ENCODE data around the gene RER1. TPM values are rescaled to one million over a fixed set of nuclear protein-coding genes. Genes with fewer than 3 reads are reported as not detected.

Gene RER1
- total RNA-seq, 1 donor from 2014 or later = 197 TPM

GRCh38 chr1:2441746-2442145 lies 50.1 kb downstream of the RER1 start:
- Histone ChIP-seq H3K27me3 (ENCODE audit: insufficient read depth, low read length) (peaks cover 3% of the 10 kb centered on the region), H3K9ac (ENCODE audit: low read length) (no peak overlapping the region), H3K4me2 (ENCODE audit: low read length) (no peak overlapping the region), H3K79me2 (ENCODE audit: insufficient read depth, low read length) (no peaks in the 10 kb centered on the region), H4K20me1 (ENCODE audit: insufficient read depth, low read length) (no peaks in the 10 kb centered on the region), H3K27ac (ENCODE audit: low read depth, low read length) (no peak overlapping the region), H2AFZ (ENCODE audit: low read depth, low read length) (no peak overlapping the region), H3K9me3 (ENCODE audit: insufficient read depth, low read depth, low read length) (no peaks in the 10 kb centered on the region), H3K4me3 (ENCODE audit: insufficient read depth, low read depth, low read length) (no peak overlapping the region), H3K4me1 (ENCODE audit: insufficient read depth, low read length) (peaks cover 18% of the 10 kb centered on the region), H3K36me3 (ENCODE audit: insufficient read depth, low read length) (no peaks in the 10 kb centered on the region)
- Mint-ChIP-seq H3K27me3 (ENCODE audit: low read depth, unreplicated experiment) (peaks cover 25% of the 10 kb centered on the region), H3K27ac (ENCODE audit: unreplicated experiment) (no peak overlapping the region), H3K9me3 (ENCODE audit: unreplicated experiment) (no peaks in the 10 kb centered on the region), H3K4me1 (ENCODE audit: low read depth, unreplicated experiment) (peaks cover 4% of the 10 kb centered on the region), H3K36me3 (ENCODE audit: low read depth, unreplicated experiment) (no peaks in the 10 kb centered on the region), H3K4me3 (ENCODE audit: unreplicated experiment) (no peak overlapping the region)
- FAIRE-seq (no peak), DNase-seq (ENCODE audit: low read depth) (no peak)
- no peak for TF ChIP-seq EZH2 (IDR thresholded peaks at IDR 0.05; ENCODE audit: insufficient read depth, low read length)
- TF ChIP-seq, protein P1, sequence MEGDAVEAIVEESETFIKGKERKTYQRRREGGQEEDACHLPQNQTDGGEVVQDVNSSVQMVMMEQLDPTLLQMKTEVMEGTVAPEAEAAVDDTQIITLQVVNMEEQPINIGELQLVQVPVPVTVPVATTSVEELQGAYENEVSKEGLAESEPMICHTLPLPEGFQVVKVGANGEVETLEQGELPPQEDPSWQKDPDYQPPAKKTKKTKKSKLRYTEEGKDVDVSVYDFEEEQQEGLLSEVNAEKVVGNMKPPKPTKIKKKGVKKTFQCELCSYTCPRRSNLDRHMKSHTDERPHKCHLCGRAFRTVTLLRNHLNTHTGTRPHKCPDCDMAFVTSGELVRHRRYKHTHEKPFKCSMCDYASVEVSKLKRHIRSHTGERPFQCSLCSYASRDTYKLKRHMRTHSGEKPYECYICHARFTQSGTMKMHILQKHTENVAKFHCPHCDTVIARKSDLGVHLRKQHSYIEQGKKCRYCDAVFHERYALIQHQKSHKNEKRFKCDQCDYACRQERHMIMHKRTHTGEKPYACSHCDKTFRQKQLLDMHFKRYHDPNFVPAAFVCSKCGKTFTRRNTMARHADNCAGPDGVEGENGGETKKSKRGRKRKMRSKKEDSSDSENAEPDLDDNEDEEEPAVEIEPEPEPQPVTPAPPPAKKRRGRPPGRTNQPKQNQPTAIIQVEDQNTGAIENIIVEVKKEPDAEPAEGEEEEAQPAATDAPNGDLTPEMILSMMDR (IDR thresholded peaks at IDR 0.05; ENCODE audit: insufficient read depth, low read depth, low read length) = no peak

DNA sequence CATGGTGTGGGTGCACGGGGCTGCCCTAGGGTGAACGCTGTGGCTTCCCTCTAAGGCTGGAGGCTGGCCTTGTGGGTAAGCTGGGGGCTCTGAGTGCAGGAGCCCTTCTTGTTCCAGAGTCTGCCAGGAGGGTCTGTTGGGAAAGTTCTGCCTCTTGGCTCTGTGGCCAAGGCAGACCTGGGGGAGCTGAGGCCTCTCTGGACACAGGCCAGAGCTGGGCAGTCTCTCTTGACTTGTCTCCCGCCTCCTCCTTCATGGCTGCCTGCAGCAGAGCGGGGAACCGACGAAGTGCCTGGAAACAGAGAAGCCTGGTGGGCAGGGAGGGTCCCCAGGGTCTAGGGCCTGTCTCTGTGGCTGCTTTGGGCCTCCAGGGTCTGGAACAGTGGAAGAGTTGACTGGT lies 51.0 kb downstream of the RER1 start:
- Histone ChIP-seq H3K27ac (ENCODE audit: low read depth, low read length) (no peak overlapping the region), H3K9ac (ENCODE audit: low read length) (no peak overlapping the region), H3K4me3 (ENCODE audit: insufficient read depth, low read depth, low read length) (no peak overlapping the region), H3K79me2 (ENCODE audit: insufficient read depth, low read length) (no peaks in the 10 kb centered on the region), H3K36me3 (ENCODE audit: insufficient read depth, low read length) (no peaks in the 10 kb centered on the region), H3K27me3 (ENCODE audit: insufficient read depth, low read length) (peaks cover 3% of the 10 kb centered on the region), H3K4me2 (ENCODE audit: low read length) (no peak overlapping the region), H4K20me1 (ENCODE audit: insufficient read depth, low read length) (no peaks in the 10 kb centered on the region), H3K4me1 (ENCODE audit: insufficient read depth, low read length) (peaks cover 27% of the 10 kb centered on the region), H2AFZ (ENCODE audit: low read depth, low read length) (no peak overlapping the region), H3K9me3 (ENCODE audit: insufficient read depth, low read depth, low read length) (no peaks in the 10 kb centered on the region)
- Mint-ChIP-seq H3K27ac (ENCODE audit: unreplicated experiment) (no peak overlapping the region), H3K36me3 (ENCODE audit: low read depth, unreplicated experiment) (no peaks in the 10 kb centered on the region), H3K4me3 (ENCODE audit: unreplicated experiment) (peak overlapping the region; percentile 60), H3K27me3 (ENCODE audit: low read depth, unreplicated experiment) (peaks cover 19% of the 10 kb centered on the region), H3K9me3 (ENCODE audit: unreplicated experiment) (no peaks in the 10 kb centered on the region), H3K4me1 (ENCODE audit: low read depth, unreplicated experiment) (peaks cover 4% of the 10 kb centered on the region)
- DNase-seq (ENCODE audit: low read depth) (no peak), FAIRE-seq (no peak)
- TF ChIP-seq, protein P1 (IDR thresholded peaks at IDR 0.05; ENCODE audit: insufficient read depth, low read depth, low read length) = no peak
- TF ChIP-seq EZH2 (IDR thresholded peaks at IDR 0.05; ENCODE audit: insufficient read depth, low read length) = no peak

DNA sequence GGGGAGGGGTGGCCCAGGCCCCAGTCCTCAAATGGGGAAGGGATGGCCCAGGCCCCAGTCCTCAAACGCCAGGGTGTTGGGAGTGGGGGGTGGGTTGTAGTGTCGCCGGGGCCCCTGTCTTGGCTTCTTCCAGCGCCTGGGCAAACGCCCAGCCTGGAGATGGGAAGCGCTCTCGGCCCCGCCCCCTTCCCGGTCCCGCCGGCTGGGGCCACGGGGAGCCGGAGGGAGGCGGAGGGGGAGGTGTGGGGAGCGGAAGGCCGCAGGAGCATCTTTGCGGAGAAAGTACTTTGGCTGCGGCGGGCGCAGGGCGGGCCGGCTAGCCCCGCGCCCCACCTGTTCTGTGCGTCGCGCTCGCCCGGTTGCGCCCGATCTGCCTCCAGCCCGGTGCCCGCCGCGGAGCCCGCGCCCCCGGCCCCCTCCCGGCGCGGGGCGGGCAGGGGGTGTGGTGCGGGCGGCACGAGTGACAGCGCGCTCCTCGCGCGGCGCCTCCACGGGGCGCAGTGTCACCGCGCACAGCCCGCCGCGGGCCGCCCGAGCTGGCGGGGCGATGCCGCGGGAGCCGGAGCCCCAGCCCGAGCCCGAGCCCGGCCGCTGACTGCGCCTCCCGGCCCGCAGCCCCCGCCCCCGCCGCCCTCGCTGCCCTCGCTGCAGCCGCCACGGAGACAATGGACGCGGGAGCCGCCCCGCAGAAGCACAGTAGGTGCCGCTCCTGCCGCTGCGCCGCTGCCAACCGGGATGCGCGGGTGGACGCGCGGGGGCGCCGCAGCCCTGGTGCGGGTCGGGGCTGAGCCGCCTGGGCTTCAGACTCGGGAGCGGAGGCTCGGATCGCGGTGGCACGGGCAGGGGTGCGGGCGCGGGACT lies 51.9 kb downstream of the RER1 start:
- no peaks in the 10 kb centered on the region for H3K79me2 ChIP-seq (ENCODE audit: insufficient read depth, low read length)
- H3K9me3 ChIP-seq (ENCODE audit: insufficient read depth, low read depth, low read length) = no peaks in the 10 kb centered on the region
- DNase-seq (ENCODE audit: low read depth) (no peak), FAIRE-seq (no peak)
- Mint-ChIP-seq H3K4me3 (ENCODE audit: unreplicated experiment) (no peak overlapping the region), H3K36me3 (ENCODE audit: low read depth, unreplicated experiment) (no peaks in the 10 kb centered on the region), H3K4me1 (ENCODE audit: low read depth, unreplicated experiment) (peaks cover 6% of the 10 kb centered on the region), H3K27ac (ENCODE audit: unreplicated experiment) (no peak overlapping the region), H3K27me3 (ENCODE audit: low read depth, unreplicated experiment) (peaks cover 15% of the 10 kb centered on the region), H3K9me3 (ENCODE audit: unreplicated experiment) (no peaks in the 10 kb centered on the region)
- peak overlapping the region; percentile 73 for H3K4me2 ChIP-seq (ENCODE audit: low read length)
- no peak overlapping the region for H3K27ac ChIP-seq (ENCODE audit: low read depth, low read length)
- H2AFZ ChIP-seq (ENCODE audit: low read depth, low read length) = no peak overlapping the region
- H3K27me3 ChIP-seq (ENCODE audit: insufficient read depth, low read length) = peaks cover 3% of the 10 kb centered on the region
- no peak overlapping the region for H3K9ac ChIP-seq (ENCODE audit: low read length)
- H3K4me1 ChIP-seq (ENCODE audit: insufficient read depth, low read length) = peaks cover 35% of the 10 kb centered on the region
- H3K36me3 ChIP-seq (ENCODE audit: insufficient read depth, low read length) = no peaks in the 10 kb centered on the region
- H3K4me3 ChIP-seq (ENCODE audit: insufficient read depth, low read depth, low read length) = peak overlapping the region; percentile 44
- H4K20me1 ChIP-seq (ENCODE audit: insufficient read depth, low read length) = no peaks in the 10 kb centered on the region
- TF ChIP-seq, protein P1 (IDR thresholded peaks at IDR 0.05; ENCODE audit: insufficient read depth, low read depth, low read length) = no peak
- TF ChIP-seq EZH2 (IDR thresholded peaks at IDR 0.05; ENCODE audit: insufficient read depth, low read length) = peak; percentile 30
